ENCODE measurements around the gene GNB3. TPM values are rescaled to one million over a fixed set of nuclear protein-coding genes. Genes with fewer than 3 reads are reported as not detected.

Gene GNB3
- polyA plus RNA-seq, 1 of the 3 experiments (the other 2 are of a cell fraction) = 12.9 TPM

- TF ChIP-seq SIN3A (IDR thresholded peaks at IDR 0.05; ENCODE audit: borderline replicate concordance, low read depth, low read length) (no peak), MAX (IDR thresholded peaks at IDR 0.05; ENCODE audit: low read depth) (no peak), RFX5 (IDR thresholded peaks at IDR 0.05; ENCODE audit: low read length) (no peak), CTCF (IDR thresholded peaks at IDR 0.05) (no peak), USF2 (IDR thresholded peaks at IDR 0.05; ENCODE audit: borderline replicate concordance, low read depth, low read length) (no peak), ELF1 (IDR thresholded peaks at IDR 0.05) (no peak), TCF12 (IDR thresholded peaks at IDR 0.05) (no peak)
- Histone ChIP-seq H3K27me3 (ENCODE audit: insufficient read depth) (no peaks in the 10 kb centered on the region), H3K27ac (ENCODE audit: low read depth in 2 of 2, low read length in 1 of 2) (no peak overlapping the region), H3K36me3 (replicated peaks in 1 of 2; ENCODE audit: control insufficient read depth in 1 of 2, insufficient read depth in 2 of 2, low read length in 1 of 2) (no peaks in the 10 kb centered on the region), H3K4me1 (ENCODE audit: control insufficient read depth in 1 of 2, insufficient read depth in 2 of 2, low read depth in 1 of 2, low read length in 1 of 2) (peaks cover 11 to 63% of the 10 kb centered on the region in 2 experiments; a peak in 2 of 4 replicates), H3K9ac (no peak overlapping the region), H2AFZ (ENCODE audit: low read depth) (no peak overlapping the region), H3K4me3 (ENCODE audit: low read depth in 2 of 2, low read length in 1 of 2) (no peak overlapping the region), H4K20me1 (ENCODE audit: insufficient read depth) (no peaks in the 10 kb centered on the region), H3F3A (replicated peaks; ENCODE audit: insufficient read depth) (no peaks in the 10 kb centered on the region), H3K9me2 (no peaks in the 10 kb centered on the region), H3K9me3 (no peaks in the 10 kb centered on the region), H3K4me2 (no peak overlapping the region), H3K79me2 (ENCODE audit: insufficient read depth) (no peaks in the 10 kb centered on the region)
- ChIA-PET CTCF (interaction anchor here (1.1 to 8.3 kb wide), 3 partner anchors 38 to 64 kb away, joined by 3 to 74 read pairs (median 6); partner anchors contain the start of gene MLF2), POLR2A (interaction anchor here (0.6 kb wide), 1 partner anchor 51 kb away, joined by 3 read pairs; the partner anchor contains the start of gene PTMS)
- DNase-seq = no peak
- WGBS (ENCODE audit: low lambda C conversion rate) = 83% methylated on average over 20 of the region's 20 CpGs
These were observed 23.0 kb upstream of the GNB3 start for GRCh38 chr12:6817662-6818157.

GRCh38 chr12:6818222-6818621, 22.5 kb upstream of the GNB3 start:
- Histone ChIP-seq H3F3A (replicated peaks; ENCODE audit: insufficient read depth) (no peaks in the 10 kb centered on the region), H3K27ac (ENCODE audit: low read depth in 2 of 2, low read length in 1 of 2) (no peak overlapping the region), H3K9me3 (no peaks in the 10 kb centered on the region), H3K4me1 (ENCODE audit: control insufficient read depth in 1 of 2, insufficient read depth in 2 of 2, low read depth in 1 of 2, low read length in 1 of 2) (peaks cover 11 to 68% of the 10 kb centered on the region in 2 experiments; a peak in 2 of 4 replicates), H3K27me3 (ENCODE audit: insufficient read depth) (no peaks in the 10 kb centered on the region), H3K9me2 (no peaks in the 10 kb centered on the region), H3K4me3 (ENCODE audit: low read depth in 2 of 2, low read length in 1 of 2) (no peak overlapping the region), H4K20me1 (ENCODE audit: insufficient read depth) (no peaks in the 10 kb centered on the region), H3K4me2 (no peak overlapping the region), H2AFZ (ENCODE audit: low read depth) (no peak overlapping the region), H3K79me2 (ENCODE audit: insufficient read depth) (no peaks in the 10 kb centered on the region), H3K36me3 (replicated peaks in 1 of 2; ENCODE audit: control insufficient read depth in 1 of 2, insufficient read depth in 2 of 2, low read length in 1 of 2) (no peaks in the 10 kb centered on the region), H3K9ac (no peak overlapping the region)
- POLR2A ChIA-PET = interaction anchor here (0.6 kb wide), 1 partner anchor 52 kb away, joined by 3 read pairs; the partner anchor contains the start of gene PTMS
- no peak for TF ChIP-seq RAD21 (IDR thresholded peaks at IDR 0.05; ENCODE audit: low read length)
- TF ChIP-seq ZBTB33 (IDR thresholded peaks at IDR 0.05; ENCODE audit: borderline replicate concordance, low read depth) = no peak
- TF ChIP-seq JUND (IDR thresholded peaks at IDR 0.05) = no peak
- TF ChIP-seq MEF2A (IDR thresholded peaks at IDR 0.05; ENCODE audit: borderline replicate concordance, low read depth) = no peak
- TF ChIP-seq FOXM1 (IDR thresholded peaks at IDR 0.05; ENCODE audit: low read depth) = no peak
- TF ChIP-seq RFX5 (IDR thresholded peaks at IDR 0.05; ENCODE audit: low read length) = no peak
- 76% methylated on average over 2 of the region's 10 CpGs for WGBS (ENCODE audit: low lambda C conversion rate)
- CTCF ChIA-PET = interaction anchor here (1.1 to 8.3 kb wide), 3 partner anchors 38 to 65 kb away, joined by 3 to 74 read pairs (median 6); partner anchors contain the start of gene MLF2
- DNase-seq = no peak

All from SK-N-SH (cell line).